ENCODE measurements around the gene PTPRN2.

- no peak for TF ChIP-seq CTCF (IDR thresholded peaks at IDR 0.05 in 2 of 3, conservative IDR thresholded peaks at IDR 0.05 in 1 of 3; ENCODE audit: borderline replicate concordance in 1 of 3, insufficient read depth in 1 of 3, low read depth in 2 of 3, low read length in 2 of 3)
- no peak for TF ChIP-seq POLR2AphosphoS5 (IDR thresholded peaks at IDR 0.05; ENCODE audit: low read depth, low read length)
- TF ChIP-seq EGR1 (IDR thresholded peaks at IDR 0.05; ENCODE audit: low read depth) = no peak
- no peak for TF ChIP-seq JUND (IDR thresholded peaks at IDR 0.05)
- TF ChIP-seq SP1 (IDR thresholded peaks at IDR 0.05; ENCODE audit: low read depth) = no peak
- no peak for TF ChIP-seq EZH2 (IDR thresholded peaks at IDR 0.05)
- no peak for TF ChIP-seq EZH2phosphoT487 (IDR thresholded peaks at IDR 0.05; ENCODE audit: borderline replicate concordance)
- no peak for TF ChIP-seq POLR2A (IDR thresholded peaks at IDR 0.05; ENCODE audit: borderline replicate concordance, extremely low read depth, insufficient read depth, insufficient read length)
- TF ChIP-seq ATF3 (IDR thresholded peaks at IDR 0.05) = no peak
- no peak for TF ChIP-seq ZBTB33 (IDR thresholded peaks at IDR 0.05; ENCODE audit: extremely low read depth, insufficient replicate concordance, low read length)
- no peak for TF ChIP-seq RAD21 (IDR thresholded peaks at IDR 0.05; ENCODE audit: low read depth)
Measured at GRCh38 chr7:157523766-157524421, 1063.7 kb downstream of the PTPRN2 start.
